Measurements from ENCODE around the gene GCA.
A peak's percentile ranks its signal among the peaks of the same experiment; 100 is the strongest.

Gene GCA

DNA sequence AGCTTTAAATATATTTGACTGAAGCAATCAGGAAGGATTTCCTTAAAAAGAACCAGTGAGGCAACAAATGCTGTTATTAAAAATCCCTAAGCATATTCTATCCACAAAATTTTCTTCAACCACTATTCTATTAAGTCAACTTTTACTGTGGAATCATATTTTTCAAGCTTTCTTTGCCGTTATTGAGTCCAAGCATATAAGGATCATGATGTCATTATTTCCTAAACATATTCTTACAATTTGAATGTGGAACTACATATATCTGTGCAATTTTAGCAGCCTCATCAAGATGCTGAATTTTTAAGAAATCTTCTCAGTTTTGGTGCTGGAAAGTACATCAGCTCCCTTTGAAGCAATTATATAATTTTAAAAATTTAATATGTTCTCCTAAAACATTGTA is 31.1 kb upstream of the GCA start:
- Histone ChIP-seq H3K79me2 (ENCODE audit: insufficient read depth, low read length) (no peaks in the 10 kb centered on the region), H3K27ac (ENCODE audit: low read depth, low read length, poor library complexity, severe bottlenecking) (no peak overlapping the region), H2AFZ (ENCODE audit: low read length) (no peak overlapping the region), H3K9ac (ENCODE audit: low read length) (no peak overlapping the region), H3K4me3 (ENCODE audit: low read depth, low read length, poor library complexity, severe bottlenecking) (no peak overlapping the region), H3K4me2 (ENCODE audit: low read length) (no peak overlapping the region), H4K20me1 (ENCODE audit: insufficient read depth, low read length) (no peaks in the 10 kb centered on the region), H3K4me1 (ENCODE audit: insufficient read depth, low read length, severe bottlenecking) (peaks cover 22% of the 10 kb centered on the region), H3K27me3 (ENCODE audit: insufficient read depth, low read length) (no peaks in the 10 kb centered on the region), H3F3A (ENCODE audit: insufficient read depth, low read length) (no peaks in the 10 kb centered on the region), H3K9me2 (ENCODE audit: low read depth, low read length) (no peaks in the 10 kb centered on the region), H3K36me3 (ENCODE audit: insufficient read depth, low read length) (no peaks in the 10 kb centered on the region), H3K9me3 (ENCODE audit: low read length) (no peaks in the 10 kb centered on the region)
- TF ChIP-seq CTCF (IDR thresholded peaks at IDR 0.05; ENCODE audit: low read length) = no peak
- no peak for TF ChIP-seq EZH2 (IDR thresholded peaks at IDR 0.05; ENCODE audit: borderline replicate concordance, low read length)

GRCh38 chr2:162315938-162316337 is 28.0 kb upstream of the GCA start:
- no peaks in the 10 kb centered on the region for H3K9me3 ChIP-seq (ENCODE audit: low read length)
- peak overlapping the region; percentile 76 for H3K4me3 ChIP-seq (ENCODE audit: low read depth, low read length, poor library complexity, severe bottlenecking)
- no peaks in the 10 kb centered on the region for H3F3A ChIP-seq (ENCODE audit: insufficient read depth, low read length)
- H2AFZ ChIP-seq (ENCODE audit: low read length) = no peak overlapping the region
- H3K27ac ChIP-seq (ENCODE audit: low read depth, low read length, poor library complexity, severe bottlenecking) = no peak overlapping the region
- no peaks in the 10 kb centered on the region for H3K36me3 ChIP-seq (ENCODE audit: insufficient read depth, low read length)
- no peaks in the 10 kb centered on the region for H4K20me1 ChIP-seq (ENCODE audit: insufficient read depth, low read length)
- peaks cover 40% of the 10 kb centered on the region for H3K4me1 ChIP-seq (ENCODE audit: insufficient read depth, low read length, severe bottlenecking)
- peak overlapping the region; percentile 96 for H3K4me2 ChIP-seq (ENCODE audit: low read length)
- TF ChIP-seq EZH2 (IDR thresholded peaks at IDR 0.05; ENCODE audit: borderline replicate concordance, low read length) (no peak), CTCF (IDR thresholded peaks at IDR 0.05; ENCODE audit: low read length) (no peak)
- no peaks in the 10 kb centered on the region for H3K27me3 ChIP-seq (ENCODE audit: insufficient read depth, low read length)
- no peak overlapping the region; the same call in 1 of the 2 replicates for H3K9ac ChIP-seq (ENCODE audit: low read length)
- no peaks in the 10 kb centered on the region for H3K79me2 ChIP-seq (ENCODE audit: insufficient read depth, low read length)
- H3K9me2 ChIP-seq (ENCODE audit: low read depth, low read length) = no peaks in the 10 kb centered on the region

GRCh38 chr2:162316590-162316989 is 27.3 kb upstream of the GCA start:
- Histone ChIP-seq H3K9ac (ENCODE audit: low read length) (peak overlapping the region; percentile 75), H3K36me3 (ENCODE audit: insufficient read depth, low read length) (no peaks in the 10 kb centered on the region), H3K27ac (ENCODE audit: low read depth, low read length, poor library complexity, severe bottlenecking) (no peak overlapping the region), H3K9me3 (ENCODE audit: low read length) (no peaks in the 10 kb centered on the region), H2AFZ (ENCODE audit: low read length) (no peak overlapping the region), H3K4me3 (ENCODE audit: low read depth, low read length, poor library complexity, severe bottlenecking) (peak overlapping the region; percentile 76), H3K4me2 (ENCODE audit: low read length) (peak overlapping the region; percentile 96), H3F3A (ENCODE audit: insufficient read depth, low read length) (no peaks in the 10 kb centered on the region), H3K9me2 (ENCODE audit: low read depth, low read length) (no peaks in the 10 kb centered on the region), H3K4me1 (ENCODE audit: insufficient read depth, low read length, severe bottlenecking) (peaks cover 40% of the 10 kb centered on the region), H3K27me3 (ENCODE audit: insufficient read depth, low read length) (no peaks in the 10 kb centered on the region), H4K20me1 (ENCODE audit: insufficient read depth, low read length) (no peaks in the 10 kb centered on the region), H3K79me2 (ENCODE audit: insufficient read depth, low read length) (no peaks in the 10 kb centered on the region)
- TF ChIP-seq CTCF (IDR thresholded peaks at IDR 0.05; ENCODE audit: low read length) (no peak), EZH2 (IDR thresholded peaks at IDR 0.05; ENCODE audit: borderline replicate concordance, low read length) (no peak)
